Left renal cortex interstitium (tissue), 4 donors: Measurements from ENCODE around the gene SCN11A. TPM values are rescaled to one million over a fixed set of nuclear protein-coding genes. Genes with fewer than 3 reads are reported as not detected.

Experiments used
- DNase-seq, 4 donors: peaks; one replicate each; pipeline ENCODE4 v3.0.0-alpha.2; 2013; ENCODE audit warnings: low read depth in 4 of 4, low spot score in 2 of 4, missing footprints in 1 of 4
- polyA plus RNA-seq, 4 donors: library from polyadenylated mRNA; unstranded; fragments of 120-200 nt; gene quantifications; one replicate each; pipeline ENCODE4 v1.2.1, GENCODE V29; 2013; ENCODE audit not compliant: insufficient read length in 4 of 4

SCN11A gene
- polyA plus RNA-seq, 4 donors, result 0.62 to 2.2 (median 1.0) TPM

GRCh38 chr3:39011191-39011736 is 40.5 kb downstream of the SCN11A start:
- DNase-seq, result no peak

GRCh38 chr3:39005295-39005694 is 46.4 kb downstream of the SCN11A start:
- no peak for DNase-seq

Other genes with a start within 250 kb of the SCN11A start
- not detected for gene SCN10A, start 235.7 kb downstream of the SCN11A start, polyA plus RNA-seq
- 100 to 1,000 TPM in 1 of 4 donors, 10 to 100 TPM in 3; 78.5 to 102 (median 95.8) TPM for gene WDR48, start 72 bp upstream of the SCN11A start, polyA plus RNA-seq
- 10 to 100 TPM; 53.9 to 81.0 (median 67.8) TPM for gene GORASP1, start 55.7 kb upstream of the SCN11A start, polyA plus RNA-seq
- gene TTC21A, start 55.7 kb upstream of the SCN11A start, polyA plus RNA-seq, result 10 to 100 TPM in 2 of 4 donors, 1 to 10 TPM in 2; 6.0 to 19.9 (median 11.8) TPM
- 10 to 100 TPM in 2 of 4 donors, 1 to 10 TPM in 2; 6.7 to 12.6 (median 10.1) TPM for gene CSRNP1, start 101.6 kb upstream of the SCN11A start, polyA plus RNA-seq
- under 1 TPM; 0.04 to 0.34 (median 0.09) TPM for gene XIRP1, start 140.7 kb upstream of the SCN11A start, polyA plus RNA-seq
- 1 to 10 TPM; 1.6 to 5.0 (median 4.2) TPM for gene CX3CR1, start 228.1 kb upstream of the SCN11A start, polyA plus RNA-seq